H9 (cell line): Measurements from ENCODE around the gene C18orf54. TPM values are rescaled to one million over a fixed set of nuclear protein-coding genes. Genes with fewer than 3 reads are reported as not detected.
A peak's percentile ranks its signal among the peaks of the same experiment; 100 is the strongest.

Source experiments
- DNase-seq: peaks from one replicate; pipeline ENCODE4 v3.0.0-alpha.2; 2017
- H2AFZ ChIP-seq: one replicate; pipeline ENCODE4 v1.6.1; 2013; ENCODE audit warnings: mild to moderate bottlenecking, low read length, control low read depth, moderate library complexity
- H2AK5ac ChIP-seq: 2 replicates; pipeline ENCODE4 v1.6.1; 2013; ENCODE audit warnings: low read length, control low read depth, mixed read lengths; ENCODE audit not compliant: insufficient read length
- H2BK120ac ChIP-seq: one replicate; pipeline ENCODE4 v1.6.1; 2013; ENCODE audit warnings: low read depth, mild to moderate bottlenecking, low read length, control low read depth, inconsistent platforms; ENCODE audit not compliant: poor library complexity, severe bottlenecking
- H2BK12ac ChIP-seq: 2 replicates; pipeline ENCODE4 v1.6.1; 2013; ENCODE audit warnings: low read length, control low read depth, mixed read lengths, low read depth; ENCODE audit not compliant: insufficient read length
- H2BK15ac ChIP-seq: 2 replicates; pipeline ENCODE4 v1.6.1; 2013; ENCODE audit warnings: low read depth, low read length, control low read depth
- H2BK20ac ChIP-seq: one replicate; pipeline ENCODE4 v1.6.1; 2013; ENCODE audit warnings: low read depth, mild to moderate bottlenecking, low read length, control low read depth, inconsistent platforms; ENCODE audit not compliant: poor library complexity, severe bottlenecking
- H2BK5ac ChIP-seq: 2 replicates; pipeline ENCODE4 v1.6.1; 2013; ENCODE audit warnings: low read length, control low read depth, mixed read lengths; ENCODE audit not compliant: insufficient read length
- H3K14ac ChIP-seq: 2 replicates; pipeline ENCODE4 v1.6.1; 2013; ENCODE audit warnings: low read length, control low read depth; ENCODE audit not compliant: insufficient read depth
- H3K18ac ChIP-seq: 2 replicates; pipeline ENCODE4 v1.6.1; 2013; ENCODE audit warnings: low read depth, mild to moderate bottlenecking, mixed read lengths, low read length, control low read depth; ENCODE audit not compliant: insufficient read length
- H3K23ac ChIP-seq: 2 replicates; pipeline ENCODE4 v1.6.1; 2013; ENCODE audit warnings: low read length, control low read depth, mixed read lengths, low read depth; ENCODE audit not compliant: insufficient read length
- H3K23me2 ChIP-seq: 2 replicates; pipeline ENCODE4 v1.6.1; 2013; ENCODE audit warnings: low read depth, mild to moderate bottlenecking, mixed read lengths, low read length, control low read depth; ENCODE audit not compliant: insufficient read length, poor library complexity, severe bottlenecking
- H3K27ac ChIP-seq: 2 replicates; pipeline ENCODE4 v1.5.1; 2013; ENCODE audit warnings: low read length, control low read depth, mixed read lengths, low read depth; ENCODE audit not compliant: insufficient read length
- H3K27me3 ChIP-seq: 2 replicates; pipeline ENCODE4 v1.6.1; 2013; ENCODE audit warnings: low read length, control low read depth, inconsistent platforms; ENCODE audit not compliant: insufficient read depth
- H3K4ac ChIP-seq: 2 replicates; pipeline ENCODE4 v1.6.1; 2013; ENCODE audit warnings: low read depth, mild to moderate bottlenecking, control low read depth, inconsistent platforms, low read length, moderate library complexity
- H3K4me1 ChIP-seq: 2 replicates; pipeline ENCODE4 v1.6.1; 2013; ENCODE audit warnings: low read length, control low read depth, inconsistent platforms; ENCODE audit not compliant: insufficient read depth
- H3K4me2 ChIP-seq: 2 replicates; pipeline ENCODE4 v1.6.1; 2013; ENCODE audit warnings: low read length, control low read depth, mixed read lengths; ENCODE audit not compliant: insufficient read length, insufficient read depth
- H3K56ac ChIP-seq: 2 replicates; pipeline ENCODE4 v1.6.1; 2013; ENCODE audit warnings: low read depth, mild to moderate bottlenecking, mixed read lengths, low read length, control low read depth; ENCODE audit not compliant: insufficient read length
- H3K79me1 ChIP-seq: 2 replicates; pipeline ENCODE4 v1.6.1; 2013; ENCODE audit warnings: low read depth, mild to moderate bottlenecking, moderate library complexity, low read length, control low read depth, inconsistent platforms; ENCODE audit not compliant: insufficient read depth, poor library complexity, severe bottlenecking
- H3K79me2 ChIP-seq: 2 replicates; pipeline ENCODE4 v1.6.1; 2013; ENCODE audit warnings: low read length, control low read depth, inconsistent platforms; ENCODE audit not compliant: insufficient read depth
- H3K9ac ChIP-seq: 2 replicates; pipeline ENCODE4 v1.6.1; 2013; ENCODE audit warnings: low read length, control low read depth, mixed read lengths; ENCODE audit not compliant: insufficient read length; ENCODE audit errors: extremely low read depth
- H3K9me3 ChIP-seq: one replicate; pipeline ENCODE4 v1.6.1; 2013; ENCODE audit warnings: low read depth, low read length, inconsistent platforms; ENCODE audit not compliant: control insufficient read depth
- H3T11ph ChIP-seq: one replicate; pipeline ENCODE4 v1.6.1; 2013; ENCODE audit warnings: mild to moderate bottlenecking, low read length, control low read depth, inconsistent platforms
- H4K20me1 ChIP-seq: one replicate; pipeline ENCODE4 v1.6.1; 2013; ENCODE audit not compliant: control insufficient read depth, insufficient read length, insufficient read depth
- H4K5ac ChIP-seq: 2 replicates; pipeline ENCODE4 v1.6.1; 2013; ENCODE audit warnings: low read depth, mild to moderate bottlenecking, mixed read lengths, low read length, control low read depth; ENCODE audit not compliant: insufficient read length
- H4K8ac ChIP-seq: replicated peaks from 2 replicates; pipeline ENCODE4 v1.6.1; 2013; ENCODE audit warnings: low read length, control low read depth, mixed read lengths, low read depth; ENCODE audit not compliant: insufficient read length
- H4K91ac ChIP-seq: 2 replicates; pipeline ENCODE4 v1.6.1; 2013; ENCODE audit warnings: low read depth, mild to moderate bottlenecking, moderate library complexity, mixed read lengths, low read length, control low read depth; ENCODE audit not compliant: insufficient read length
- H3K27ac Mint-ChIP-seq, 3 experiments: 2 replicates in 2 of 3; 3 replicates in 1 of 3; pipeline ENCODE4 v1.8.0; 2020 to 2021; ENCODE audit warnings: mixed read lengths in 3 of 3, mild to moderate bottlenecking in 1 of 3, moderate library complexity in 1 of 3
- H3K27me3 Mint-ChIP-seq: 2 replicates; pipeline ENCODE4 v1.8.0; 2021; ENCODE audit warnings: low read depth, mild to moderate bottlenecking, moderate library complexity, mixed read lengths
- H3K36me3 Mint-ChIP-seq, 3 experiments: 2 replicates in 2 of 3; 3 replicates in 1 of 3; pipeline ENCODE4 v1.8.0; 2020 to 2021; ENCODE audit warnings: low read depth in 3 of 3, mixed read lengths in 3 of 3; ENCODE audit not compliant: insufficient read depth in 1 of 3
- H3K4me1 Mint-ChIP-seq, 2 experiments: 2 replicates each; pipeline ENCODE4 v1.8.0; 2020; ENCODE audit warnings: mixed read lengths in 2 of 2
- H3K4me3 Mint-ChIP-seq, 2 experiments: 2 replicates in 1 of 2; 3 replicates in 1 of 2; pipeline ENCODE4 v1.8.0; 2020 to 2021; ENCODE audit warnings: mild to moderate bottlenecking in 2 of 2, mixed read lengths in 2 of 2, moderate library complexity in 1 of 2
- H3K9me3 Mint-ChIP-seq, 2 experiments: 2 replicates in 1 of 2; 3 replicates in 1 of 2; pipeline ENCODE4 v1.8.0; 2020; ENCODE audit warnings: mild to moderate bottlenecking in 2 of 2, mixed read lengths in 2 of 2, moderate library complexity in 1 of 2
- CTCF ChIP-seq: fragments of 200-600 bp; sonication (generic); conservative IDR thresholded peaks from 3 replicates; pipeline ENCODE4 v1.8.0; 2021; ENCODE audit warnings: antibody characterized with exemption, mild to moderate bottlenecking
- total RNA-seq: library from RNA; stranded (reverse); gene quantifications from 2 replicates; pipeline ENCODE4 v1.2.1, GENCODE V29; 2021

C18orf54 gene
- total RNA-seq, 1 experiment from 2014 or later = 21.6 TPM

- no peak overlapping the region for H2BK12ac ChIP-seq
- H3K9me3 Mint-ChIP-seq = peaks cover 0 to 3% of the 10 kb centered on the region in 2 experiments; a peak in 2 of 5 replicates
- H3K4me1 ChIP-seq = no peaks in the 10 kb centered on the region
- no peak overlapping the region for H3K4me3 Mint-ChIP-seq
- H3K18ac ChIP-seq = no peak overlapping the region
- no peak for DNase-seq
- H3K23ac ChIP-seq = no peak overlapping the region
- no peak overlapping the region for H3K14ac ChIP-seq
- no peak overlapping the region for H4K8ac ChIP-seq
- no peak overlapping the region for H3T11ph ChIP-seq
- H3K9me3 ChIP-seq = no peaks in the 10 kb centered on the region
- H3K4me2 ChIP-seq = no peak overlapping the region
- peaks cover 11 to 17% of the 10 kb centered on the region in 2 experiments for H3K4me1 Mint-ChIP-seq
- no peak overlapping the region for H4K91ac ChIP-seq
- H3K9ac ChIP-seq = no peak overlapping the region
- H3K4ac ChIP-seq = no peak overlapping the region
- H3K27ac ChIP-seq = no peak overlapping the region
- no peak overlapping the region for H2BK20ac ChIP-seq
- no peak overlapping the region for H2BK120ac ChIP-seq
- H4K20me1 ChIP-seq = no peaks in the 10 kb centered on the region
- 0 out of 3 replicates have a peak, but pooled peaks have one; percentile 14 for TF ChIP-seq CTCF
- H2BK15ac ChIP-seq = no peak overlapping the region
- no peaks in the 10 kb centered on the region for H3K27me3 Mint-ChIP-seq
- H2BK5ac ChIP-seq = no peak overlapping the region
- H3K79me2 ChIP-seq = no peaks in the 10 kb centered on the region
- no peaks in the 10 kb centered on the region for H3K27me3 ChIP-seq
- no peaks in the 10 kb centered on the region; a peak in 1 of 7 replicates for H3K36me3 Mint-ChIP-seq
- no peak overlapping the region for H2AFZ ChIP-seq
- no peaks in the 10 kb centered on the region for H3K23me2 ChIP-seq
- no peaks in the 10 kb centered on the region for H3K79me1 ChIP-seq
- H3K27ac Mint-ChIP-seq = no peak overlapping the region
- no peak overlapping the region for H2AK5ac ChIP-seq
- no peak overlapping the region for H4K5ac ChIP-seq
- no peak overlapping the region for H3K56ac ChIP-seq
These were observed 41.5 kb upstream of the C18orf54 start for GRCh38 chr18:54316071-54316820.
